ENCODE measurements around the gene BMAL1.

The BMAL1 gene

DNA sequence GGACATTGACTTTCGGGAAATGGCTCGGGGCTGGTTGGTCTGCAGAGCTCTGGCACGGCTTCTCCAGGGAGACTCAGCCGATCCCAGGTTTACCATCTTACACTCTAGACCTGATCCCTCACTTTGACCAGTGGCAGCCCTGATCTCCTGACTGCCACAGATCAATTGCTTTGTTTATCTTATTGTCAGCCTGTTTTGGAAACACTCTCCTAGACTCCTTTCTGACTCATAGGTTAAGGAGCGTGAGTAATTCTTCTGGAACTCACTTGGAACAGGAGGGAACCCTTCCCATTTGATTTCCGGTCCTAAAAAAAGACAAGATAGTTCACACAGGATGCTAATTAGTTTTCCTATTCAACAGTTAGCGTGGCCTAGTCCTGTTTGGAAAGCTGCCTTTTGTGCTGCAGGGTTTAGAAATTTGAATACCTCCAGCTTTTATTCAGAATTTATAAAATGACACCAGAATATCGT, 16.0 kb upstream of the BMAL1 start:
- peak; percentile 90 for DNase-seq

- DNase-seq: peak; percentile 31
These were observed 15.5 kb upstream of the BMAL1 start for GRCh38 chr11:13262096-13262495.

DNA sequence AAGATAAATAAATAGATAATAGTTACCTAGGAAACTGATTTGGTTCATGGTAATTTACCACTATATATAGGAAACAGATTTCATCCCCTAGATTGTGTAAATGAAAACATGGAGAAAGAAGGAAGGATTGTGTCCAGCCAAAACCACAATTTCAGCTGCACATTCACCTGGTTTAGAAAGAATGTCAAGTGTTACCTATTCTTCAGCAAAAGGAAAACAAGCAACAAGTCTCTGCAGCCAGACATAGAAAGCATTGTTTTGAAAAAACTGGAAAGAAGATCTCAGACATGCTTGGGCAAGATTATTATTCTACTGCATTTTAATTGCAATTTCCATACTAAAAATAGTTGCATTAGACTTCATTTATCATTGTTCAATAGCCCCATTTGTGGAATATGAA, 8.8 kb upstream of the BMAL1 start:
- DNase-seq: no peak

DNA sequence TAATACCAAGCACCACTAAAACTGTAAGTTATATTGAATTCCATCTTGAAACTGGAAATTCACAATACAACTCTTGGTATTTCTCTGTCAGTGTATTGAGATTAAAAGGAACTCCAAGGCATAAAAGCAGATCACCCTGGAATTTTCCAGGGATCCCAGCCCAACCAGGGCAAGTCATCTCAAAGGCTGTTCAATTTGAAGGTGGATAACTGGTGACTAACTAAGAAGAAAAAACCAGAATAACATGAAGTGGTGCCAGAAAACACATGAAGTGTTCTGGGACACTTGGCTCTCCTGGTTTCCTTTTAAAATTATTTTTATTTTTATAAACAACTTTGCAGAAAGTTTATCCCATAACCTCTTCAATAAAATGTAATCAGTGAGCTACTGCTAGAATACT, 7.8 kb upstream of the BMAL1 start:
- peak; percentile 46 for DNase-seq

DNA sequence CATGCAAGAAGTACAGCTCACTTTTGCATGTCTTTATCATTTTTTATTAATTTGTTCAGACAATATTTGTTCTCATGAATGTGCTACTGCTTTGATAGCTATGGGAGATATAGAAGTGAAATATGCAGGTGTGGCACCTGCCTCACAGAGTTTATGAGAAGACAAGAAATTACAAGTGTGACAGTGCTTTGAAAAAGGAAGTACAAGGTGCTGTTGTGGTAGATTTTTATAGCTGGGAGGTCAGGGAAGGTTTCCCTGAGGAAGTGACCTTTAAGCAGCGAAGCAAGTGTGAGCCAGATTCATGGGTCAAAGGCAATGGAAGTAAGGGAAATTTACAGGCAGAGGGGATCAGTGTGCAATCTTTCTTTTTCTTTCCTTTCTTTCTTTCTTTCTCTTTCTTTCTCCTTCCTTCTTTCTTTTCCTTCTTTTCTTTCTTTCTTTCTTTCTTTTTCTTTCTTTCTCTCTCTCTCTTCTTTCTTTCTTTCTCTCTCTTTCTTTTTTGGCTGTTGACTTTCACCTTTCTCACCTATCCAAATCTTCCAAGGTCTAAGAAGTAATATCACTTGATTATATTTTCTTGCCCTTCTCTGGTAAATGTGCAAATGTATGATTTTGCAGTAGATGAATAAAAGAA, 6.4 kb upstream of the BMAL1 start:
- DNase-seq: no peak

DNA sequence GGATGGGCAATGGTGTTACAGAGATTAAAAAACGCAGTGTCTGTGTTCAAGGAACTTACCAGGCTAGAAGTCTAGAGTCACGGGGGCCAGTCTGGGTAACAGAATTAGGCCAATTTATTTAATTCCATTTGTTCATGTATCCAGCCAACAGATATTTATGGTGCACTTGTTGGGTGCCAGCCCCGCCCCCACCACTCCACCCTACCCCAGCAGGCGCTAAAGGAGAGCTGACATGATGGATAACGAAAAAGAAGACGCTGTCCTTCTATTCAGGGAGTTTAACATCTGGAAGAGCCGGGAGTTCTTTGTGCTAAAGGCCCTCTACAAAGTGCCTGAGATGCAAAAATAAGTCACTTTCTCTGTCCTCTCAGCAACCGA, 1.1 kb upstream of the BMAL1 start:
- DNase-seq: no peak

DNA sequence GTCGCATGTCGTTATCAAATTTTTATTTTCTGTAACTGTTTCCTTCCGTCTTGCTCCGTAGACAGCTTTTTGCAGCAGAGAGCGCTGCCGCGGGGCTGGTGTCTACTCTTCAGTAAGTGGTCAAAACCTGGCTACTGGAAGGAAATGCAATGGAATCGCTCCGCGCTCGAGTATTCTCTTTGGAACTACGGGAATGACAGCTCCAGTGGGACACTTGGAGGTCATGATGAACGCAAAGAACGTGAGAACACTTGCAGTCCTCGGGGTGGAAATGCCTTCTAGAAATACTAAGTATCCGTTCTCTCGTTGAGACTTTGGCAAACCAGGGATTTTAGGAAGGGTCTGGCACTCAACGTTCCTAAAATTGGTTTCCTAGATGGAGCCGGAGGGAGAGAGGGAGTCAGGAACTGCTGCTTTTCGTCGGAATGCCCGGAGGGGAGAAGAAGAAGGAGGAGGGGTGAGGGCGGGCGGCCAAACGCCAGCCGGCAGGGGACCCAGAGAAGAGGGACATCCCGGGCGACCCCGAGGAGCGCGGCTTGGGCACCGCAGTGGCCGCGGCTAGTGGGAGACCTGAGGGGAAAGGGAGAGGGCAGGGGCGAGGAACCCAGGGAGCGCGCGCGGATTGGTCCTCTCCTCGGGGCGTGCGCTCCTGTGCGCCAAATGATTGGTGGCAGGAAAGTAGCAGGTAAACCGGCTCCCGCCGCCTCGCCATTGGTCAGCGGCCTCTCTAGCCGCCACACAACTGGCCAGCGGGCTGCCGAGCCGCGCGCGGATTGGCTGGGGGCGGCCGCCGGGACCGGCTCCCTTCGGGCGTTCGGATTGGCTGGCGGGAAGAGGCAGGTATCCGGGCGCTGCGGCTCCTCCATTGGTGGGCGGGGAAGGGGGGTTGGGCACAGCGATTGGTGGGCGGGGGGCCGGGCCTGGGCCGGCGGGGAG, 490 bp upstream of the BMAL1 start:
- DNase-seq: peak; percentile 99

- DNase-seq: no peak
These were observed 1.3 kb downstream of the BMAL1 start for GRCh38 chr11:13278609-13279486.

DNA sequence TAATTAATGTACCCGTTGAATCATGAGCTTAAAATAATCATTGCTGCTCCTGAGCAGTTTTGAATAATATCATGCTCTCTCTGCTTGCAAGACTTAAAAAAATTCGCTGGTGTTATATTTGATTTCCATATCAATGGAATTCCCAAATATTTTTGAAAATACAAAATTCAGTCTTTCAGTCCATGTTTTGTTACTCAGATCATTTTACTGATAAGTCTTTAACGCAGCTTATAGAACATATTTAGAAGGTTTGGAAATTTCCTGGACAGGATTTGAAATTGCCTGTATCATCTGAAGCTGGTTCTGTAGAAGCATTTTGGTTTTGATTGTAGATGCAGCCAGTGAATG, 1.9 kb downstream of the BMAL1 start:
- no peak for DNase-seq

- DNase-seq: no peak
These were observed 2.6 kb downstream of the BMAL1 start for GRCh38 chr11:13280092-13280722.

GRCh38 chr11:13280777-13281176, 3.2 kb downstream of the BMAL1 start:
- no peak for DNase-seq

- DNase-seq: no peak
These were observed 6.0 kb downstream of the BMAL1 start for GRCh38 chr11:13283636-13284035.

DNA sequence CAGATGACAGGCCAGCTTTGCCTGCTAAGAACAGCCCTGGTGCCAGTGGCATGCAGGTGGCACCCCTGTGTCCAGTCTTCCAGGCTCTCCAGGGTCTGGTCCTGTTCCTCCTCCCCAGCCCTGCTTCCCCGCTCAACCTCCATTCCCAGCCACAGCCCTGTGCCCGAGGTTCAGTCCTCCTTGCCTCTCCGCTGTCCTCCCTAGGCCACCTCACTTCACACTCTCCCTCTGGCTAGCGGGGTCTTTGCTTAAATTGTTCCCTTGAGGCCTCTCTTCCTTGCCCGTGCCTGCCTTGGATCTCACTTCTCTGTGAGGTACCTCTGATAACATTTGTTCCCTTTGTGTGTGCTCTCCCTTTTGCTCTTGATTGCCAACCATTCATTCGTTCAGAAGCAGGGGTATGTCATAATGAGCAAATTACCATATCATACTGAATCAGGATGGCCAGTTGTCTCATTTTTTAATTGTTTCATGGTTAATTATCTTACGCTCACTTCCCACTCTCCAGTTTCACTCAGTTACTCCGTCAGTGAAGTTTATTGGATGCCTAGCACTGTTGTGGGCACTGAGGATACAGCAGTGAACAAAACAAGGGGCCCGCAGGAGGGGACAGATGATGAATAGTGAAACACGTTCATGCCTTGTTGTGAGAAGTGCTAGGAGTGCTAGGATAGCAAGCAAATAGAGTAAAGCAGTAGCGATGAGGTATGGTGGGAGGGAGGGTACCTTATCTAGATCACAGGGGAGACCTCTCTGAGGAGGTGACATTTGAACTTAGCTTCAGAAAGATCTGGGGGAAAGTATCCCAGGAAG, 7.4 kb downstream of the BMAL1 start:
- DNase-seq: no peak

- DNase-seq: no peak
These were observed 8.8 kb downstream of the BMAL1 start for GRCh38 chr11:13286279-13286821.

- no peak for DNase-seq
These were observed 9.4 kb downstream of the BMAL1 start for GRCh38 chr11:13287036-13287435.

DNA sequence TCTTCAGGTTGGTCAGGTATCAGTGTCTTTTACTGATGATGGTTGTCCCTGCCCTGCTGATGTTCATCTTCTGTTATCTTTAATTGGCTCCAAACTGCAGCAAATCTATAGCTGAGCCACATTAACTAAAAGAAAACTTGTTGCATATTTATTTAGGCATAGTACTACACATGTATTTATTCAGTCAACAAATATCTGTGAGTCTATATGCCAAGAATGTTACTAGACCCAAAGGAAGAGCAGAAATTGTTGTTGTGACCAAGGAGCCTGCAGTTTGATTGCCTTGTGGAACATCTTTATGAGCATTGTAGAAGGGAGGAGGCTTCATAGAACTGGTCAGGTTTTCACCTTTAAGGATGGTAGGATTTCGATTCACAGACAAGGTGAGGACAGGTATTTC, 10.1 kb downstream of the BMAL1 start:
- no peak for DNase-seq

- peak; percentile 45 for DNase-seq
These were observed 10.9 kb downstream of the BMAL1 start for GRCh38 chr11:13288375-13289029.

GRCh38 chr11:13289081-13289480, 11.5 kb downstream of the BMAL1 start:
- peak; percentile 34 for DNase-seq

DNA sequence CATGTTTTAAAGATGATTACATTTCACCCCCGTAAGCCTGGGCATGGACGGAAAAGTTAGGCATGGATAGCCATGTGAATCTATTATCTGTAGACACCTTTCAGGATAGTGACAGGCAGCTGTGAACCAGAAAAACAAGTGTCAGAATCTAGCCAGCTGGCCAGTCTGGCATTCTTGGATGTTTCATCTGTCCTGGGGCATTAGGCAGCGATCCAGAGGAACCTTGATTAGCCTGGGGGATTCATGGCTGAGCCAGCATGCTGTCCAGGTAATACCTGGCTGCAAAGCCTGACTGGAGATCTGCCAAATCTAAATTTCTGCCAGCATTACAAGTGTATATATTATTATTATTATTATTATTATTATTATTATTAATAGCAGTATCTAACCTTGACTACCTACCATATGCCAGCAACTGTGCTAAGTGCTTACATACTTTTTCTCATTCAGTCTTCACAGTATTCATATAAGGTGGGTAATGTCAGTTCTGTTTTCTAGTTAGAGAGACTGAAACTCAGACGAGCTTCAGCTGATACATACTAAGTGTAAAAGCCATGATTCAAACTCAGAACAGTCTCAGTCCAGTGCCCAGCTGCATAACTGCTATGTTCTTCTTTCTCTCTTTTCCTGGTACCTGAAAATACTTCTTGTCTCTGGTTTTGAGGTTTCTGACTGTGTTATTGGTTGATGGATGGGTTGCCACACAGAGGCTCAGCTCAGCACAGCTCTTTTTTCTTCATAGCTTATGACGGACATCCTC, 12.8 kb downstream of the BMAL1 start:
- DNase-seq: no peak

- DNase-seq: no peak
These were observed 13.8 kb downstream of the BMAL1 start for GRCh38 chr11:13291361-13291760.

All from fibroblast of skin of scalp (primary cell).